ENCODE measurements around the gene PLCB1.

The PLCB1 gene

GRCh38 chr20:8912096-8912495, 780.0 kb downstream of the PLCB1 start:
- no peak for DNase-seq (ENCODE audit: low read depth in 2 of 2, low spot score in 1 of 2)

- no peak for DNase-seq (ENCODE audit: low read depth in 2 of 2, low spot score in 1 of 2)
These were observed 780.7 kb downstream of the PLCB1 start for GRCh38 chr20:8912731-8913130.

GRCh38 chr20:8913456-8913855, 781.4 kb downstream of the PLCB1 start:
- DNase-seq (ENCODE audit: low read depth in 2 of 2, low spot score in 1 of 2), result no peak

GRCh38 chr20:8914421-8914820, 782.4 kb downstream of the PLCB1 start:
- no peak for DNase-seq (ENCODE audit: low read depth in 2 of 2, low spot score in 1 of 2)

GRCh38 chr20:8917084-8917483, 785.0 kb downstream of the PLCB1 start:
- DNase-seq (ENCODE audit: low read depth in 2 of 2, low spot score in 1 of 2), result no peak

- no peak for DNase-seq (ENCODE audit: low read depth in 2 of 2, low spot score in 1 of 2)
These were observed 786.1 kb downstream of the PLCB1 start for GRCh38 chr20:8918145-8918544.

- DNase-seq (ENCODE audit: low read depth in 2 of 2, low spot score in 1 of 2), result no peak
These were observed 792.5 kb downstream of the PLCB1 start for GRCh38 chr20:8924539-8924938.

- DNase-seq (ENCODE audit: low read depth in 2 of 2, low spot score in 1 of 2), result no peak
These were observed 798.7 kb downstream of the PLCB1 start for GRCh38 chr20:8930726-8931125.

- no peak for DNase-seq (ENCODE audit: low read depth in 2 of 2, low spot score in 1 of 2)
These were observed 800.4 kb downstream of the PLCB1 start for GRCh38 chr20:8932192-8933165.

GRCh38 chr20:8933381-8933807, 801.3 kb downstream of the PLCB1 start:
- no peak for DNase-seq (ENCODE audit: low read depth in 2 of 2, low spot score in 1 of 2)

- DNase-seq (ENCODE audit: low read depth in 2 of 2, low spot score in 1 of 2), result no peak
These were observed 802.3 kb downstream of the PLCB1 start for GRCh38 chr20:8934362-8934761.

Data from stimulated activated CD8-positive, alpha-beta memory T cell treated with anti-CD3 and anti-CD28 coated beads, Interleukin-4, amount 100 ng/mL, for 1 hour (primary cell).